Measurements from ENCODE around the gene GTSE1.

Gene GTSE1

DNA sequence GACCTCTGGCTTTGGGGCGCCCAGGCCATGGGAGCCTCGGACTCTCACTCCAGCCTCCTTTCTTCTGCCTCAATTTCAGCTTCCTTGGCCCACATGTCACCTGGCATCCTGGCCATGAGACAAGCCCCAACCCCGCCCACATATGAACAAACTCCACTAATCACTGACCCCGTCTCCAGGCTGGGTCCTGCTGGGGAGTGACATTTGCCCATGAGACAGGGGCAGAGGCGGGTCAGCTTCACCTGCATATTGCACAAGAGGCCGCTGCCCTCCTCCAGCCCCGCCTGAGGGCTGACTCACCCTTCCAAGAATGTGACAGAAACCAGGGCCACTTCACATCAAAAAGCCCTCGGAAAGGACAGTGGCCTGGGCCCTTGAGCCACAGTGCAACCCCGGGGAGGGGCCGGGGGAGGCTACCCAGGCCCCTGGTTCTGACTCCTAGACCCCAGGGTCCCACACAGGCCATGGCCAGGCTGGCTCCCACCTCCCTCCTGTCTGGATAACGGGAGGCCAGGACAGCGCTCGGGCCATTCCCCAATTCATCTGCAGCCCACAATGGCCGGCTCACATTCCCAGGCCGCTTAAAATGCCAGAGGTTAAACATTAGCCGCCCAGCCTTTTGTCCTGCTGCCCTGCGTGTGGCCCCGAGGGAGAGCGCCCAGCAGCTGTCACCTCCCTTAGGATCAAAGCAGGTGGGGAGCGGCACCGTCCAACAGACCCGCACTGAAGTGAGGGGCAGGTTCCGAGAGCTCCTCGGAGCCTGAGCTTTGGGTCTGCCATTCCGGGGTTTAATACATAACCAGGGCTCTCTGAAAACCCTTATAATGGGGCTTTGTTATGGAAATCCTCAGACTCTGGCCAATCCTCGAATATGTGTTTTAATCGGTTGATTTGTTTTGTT lies 81.1 kb downstream of the GTSE1 start:
- DNase-seq (ENCODE audit: low read depth): peak; percentile 43
- H3K4me3 ChIP-seq (ENCODE audit: low read length): no peak overlapping the region
- TF ChIP-seq, protein P1, sequence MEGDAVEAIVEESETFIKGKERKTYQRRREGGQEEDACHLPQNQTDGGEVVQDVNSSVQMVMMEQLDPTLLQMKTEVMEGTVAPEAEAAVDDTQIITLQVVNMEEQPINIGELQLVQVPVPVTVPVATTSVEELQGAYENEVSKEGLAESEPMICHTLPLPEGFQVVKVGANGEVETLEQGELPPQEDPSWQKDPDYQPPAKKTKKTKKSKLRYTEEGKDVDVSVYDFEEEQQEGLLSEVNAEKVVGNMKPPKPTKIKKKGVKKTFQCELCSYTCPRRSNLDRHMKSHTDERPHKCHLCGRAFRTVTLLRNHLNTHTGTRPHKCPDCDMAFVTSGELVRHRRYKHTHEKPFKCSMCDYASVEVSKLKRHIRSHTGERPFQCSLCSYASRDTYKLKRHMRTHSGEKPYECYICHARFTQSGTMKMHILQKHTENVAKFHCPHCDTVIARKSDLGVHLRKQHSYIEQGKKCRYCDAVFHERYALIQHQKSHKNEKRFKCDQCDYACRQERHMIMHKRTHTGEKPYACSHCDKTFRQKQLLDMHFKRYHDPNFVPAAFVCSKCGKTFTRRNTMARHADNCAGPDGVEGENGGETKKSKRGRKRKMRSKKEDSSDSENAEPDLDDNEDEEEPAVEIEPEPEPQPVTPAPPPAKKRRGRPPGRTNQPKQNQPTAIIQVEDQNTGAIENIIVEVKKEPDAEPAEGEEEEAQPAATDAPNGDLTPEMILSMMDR (conservative IDR thresholded peaks at IDR 0.05; ENCODE audit: low read depth, low read length): no peak

- no peak for DNase-seq (ENCODE audit: low read depth)
- H3K4me3 ChIP-seq (ENCODE audit: low read length): no peak overlapping the region
- TF ChIP-seq, protein P1 (conservative IDR thresholded peaks at IDR 0.05; ENCODE audit: low read depth, low read length): no peak
Observed at GRCh38 chr22:46378426-46379065, 81.9 kb downstream of the GTSE1 start.

GRCh38 chr22:46379066-46379930 lies 82.6 kb downstream of the GTSE1 start:
- TF ChIP-seq, protein P1 (conservative IDR thresholded peaks at IDR 0.05; ENCODE audit: low read depth, low read length): no peak
- DNase-seq (ENCODE audit: low read depth): no peak
- H3K4me3 ChIP-seq (ENCODE audit: low read length): no peak overlapping the region

DNA sequence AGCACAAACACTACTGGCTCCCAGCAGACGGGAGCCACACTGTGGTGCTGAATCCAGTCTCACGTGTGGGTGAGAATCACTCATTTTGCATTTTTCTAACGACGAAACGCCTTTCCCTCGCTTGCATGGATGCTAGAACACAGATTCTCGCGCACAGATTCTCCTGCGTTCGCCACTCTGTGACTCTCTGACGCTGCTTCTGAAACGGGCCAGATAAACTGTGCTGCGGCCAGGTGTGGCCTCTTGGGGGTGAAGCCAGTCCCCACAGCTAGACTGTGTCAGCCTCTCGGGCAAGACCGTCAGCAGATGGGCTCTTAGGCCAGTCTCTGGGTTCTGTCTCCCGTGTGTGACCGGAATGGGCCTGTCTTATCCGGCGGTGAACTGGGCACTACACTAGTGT lies 83.4 kb downstream of the GTSE1 start:
- H3K4me3 ChIP-seq (ENCODE audit: low read length): no peak overlapping the region
- TF ChIP-seq, protein P1 (conservative IDR thresholded peaks at IDR 0.05; ENCODE audit: low read depth, low read length): no peak
- DNase-seq (ENCODE audit: low read depth): no peak

All from retinal pigment epithelial cell (primary cell).